Right atrium auricular region (tissue), 2 donors: Measurements from ENCODE around the gene EDAR. TPM values are rescaled to one million over a fixed set of nuclear protein-coding genes. Genes with fewer than 3 reads are reported as not detected.

Experiments
- DNase-seq: peaks from one replicate; pipeline ENCODE4 v3.0.0-alpha.2; 2019; ENCODE audit warnings: low spot score
- H3K27ac ChIP-seq, 2 donors: fragments of 200-600 bp; sonication (generic); 1 replicate in 1 of 2; 2 replicates in 1 of 2; pipeline ENCODE4 v1.5.1; 2016 to 2019
- H3K27me3 ChIP-seq, 2 donors: fragments of 200-600 bp; sonication (generic); one replicate each; pipeline versions ENCODE4 v1.5.1 to v1.6.0; 2017 to 2019
- H3K36me3 ChIP-seq: fragments of 200-600 bp; sonication (generic); one replicate; pipeline ENCODE4 v1.5.1; 2016
- H3K4me1 ChIP-seq, 2 donors: fragments of 200-600 bp; sonication (generic); one replicate each; pipeline versions ENCODE4 v1.5.1 to v1.6.0; 2017 to 2019
- H3K4me3 ChIP-seq, 2 donors: fragments of 200-600 bp; sonication (generic); 1 replicate in 1 of 2; 2 replicates in 1 of 2; pipeline ENCODE4 v1.5.1; 2017 to 2019; ENCODE audit warnings: mild to moderate bottlenecking in 1 of 2, moderate library complexity in 1 of 2
- H3K9me3 ChIP-seq, 2 donors: fragments of 200-600 bp; sonication (generic); one replicate each; pipeline ENCODE4 v1.5.1; 2019
- total RNA-seq, 2 donors: library from RNA; depleted of rRNA; stranded (reverse); fragments of >200 nt; gene quantifications; one replicate each; pipeline ENCODE4 v1.1.0, GENCODE V29; 2016
- TF ChIP-seq, protein P1 (sequence below), 2 donors: fragments of 200-600 bp; sonication (generic); IDR thresholded peaks; one replicate each; pipeline ENCODE4 v1.5.1; 2019; ENCODE audit warnings: antibody characterized with exemption in 2 of 2

EDAR gene
- total RNA-seq, 2 donors from 2014 or later: not detected

- H3K9me3 ChIP-seq: peaks cover 0 to 5% of the 10 kb centered on the region in 2 donors
- TF ChIP-seq, protein P1, sequence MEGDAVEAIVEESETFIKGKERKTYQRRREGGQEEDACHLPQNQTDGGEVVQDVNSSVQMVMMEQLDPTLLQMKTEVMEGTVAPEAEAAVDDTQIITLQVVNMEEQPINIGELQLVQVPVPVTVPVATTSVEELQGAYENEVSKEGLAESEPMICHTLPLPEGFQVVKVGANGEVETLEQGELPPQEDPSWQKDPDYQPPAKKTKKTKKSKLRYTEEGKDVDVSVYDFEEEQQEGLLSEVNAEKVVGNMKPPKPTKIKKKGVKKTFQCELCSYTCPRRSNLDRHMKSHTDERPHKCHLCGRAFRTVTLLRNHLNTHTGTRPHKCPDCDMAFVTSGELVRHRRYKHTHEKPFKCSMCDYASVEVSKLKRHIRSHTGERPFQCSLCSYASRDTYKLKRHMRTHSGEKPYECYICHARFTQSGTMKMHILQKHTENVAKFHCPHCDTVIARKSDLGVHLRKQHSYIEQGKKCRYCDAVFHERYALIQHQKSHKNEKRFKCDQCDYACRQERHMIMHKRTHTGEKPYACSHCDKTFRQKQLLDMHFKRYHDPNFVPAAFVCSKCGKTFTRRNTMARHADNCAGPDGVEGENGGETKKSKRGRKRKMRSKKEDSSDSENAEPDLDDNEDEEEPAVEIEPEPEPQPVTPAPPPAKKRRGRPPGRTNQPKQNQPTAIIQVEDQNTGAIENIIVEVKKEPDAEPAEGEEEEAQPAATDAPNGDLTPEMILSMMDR (IDR thresholded peaks at IDR 0.05): no peak
- H3K27ac ChIP-seq: no peak overlapping the region
- no peaks in the 10 kb centered on the region for H3K27me3 ChIP-seq
- DNase-seq: no peak
- H3K4me1 ChIP-seq: peaks cover 0 to 6% of the 10 kb centered on the region in 2 donors
- H3K4me3 ChIP-seq: no peak overlapping the region
- no peaks in the 10 kb centered on the region for H3K36me3 ChIP-seq
Observed at GRCh38 chr2:108941161-108941665, 47.8 kb downstream of the EDAR start.

- peaks cover 0 to 2% of the 10 kb centered on the region in 2 donors for H3K9me3 ChIP-seq
- TF ChIP-seq, protein P1 (IDR thresholded peaks at IDR 0.05): no peak
- no peak overlapping the region for H3K4me3 ChIP-seq
- DNase-seq: no peak
- peaks cover 0 to 6% of the 10 kb centered on the region in 2 donors for H3K4me1 ChIP-seq
- no peaks in the 10 kb centered on the region for H3K27me3 ChIP-seq
- no peaks in the 10 kb centered on the region for H3K36me3 ChIP-seq
- no peak overlapping the region for H3K27ac ChIP-seq
Observed at GRCh38 chr2:108940156-108940555, 48.9 kb downstream of the EDAR start.

- Histone ChIP-seq H3K27me3 (no peaks in the 10 kb centered on the region), H3K4me1 (peaks cover 0 to 5% of the 10 kb centered on the region in 2 donors), H3K36me3 (no peaks in the 10 kb centered on the region), H3K9me3 (no peaks in the 10 kb centered on the region), H3K27ac (no peak overlapping the region), H3K4me3 (no peak overlapping the region)
- TF ChIP-seq, protein P1 (IDR thresholded peaks at IDR 0.05): no peak
- DNase-seq: no peak
Observed at GRCh38 chr2:108938077-108938710, 50.8 kb downstream of the EDAR start.

GRCh38 chr2:108937367-108938017 is 51.5 kb downstream of the EDAR start:
- H3K4me3 ChIP-seq: no peak overlapping the region
- no peaks in the 10 kb centered on the region for H3K27me3 ChIP-seq
- peaks cover 0 to 11% of the 10 kb centered on the region in 2 donors for H3K4me1 ChIP-seq
- H3K27ac ChIP-seq: no peak overlapping the region
- no peaks in the 10 kb centered on the region for H3K9me3 ChIP-seq
- TF ChIP-seq, protein P1 (IDR thresholded peaks at IDR 0.05): no peak
- H3K36me3 ChIP-seq: no peaks in the 10 kb centered on the region
- no peak for DNase-seq

- no peak for DNase-seq
- H3K27ac ChIP-seq: peak overlapping the region in 1 of 2 donors; percentile 2
- H3K9me3 ChIP-seq: no peaks in the 10 kb centered on the region
- TF ChIP-seq, protein P1 (IDR thresholded peaks at IDR 0.05): no peak
- no peaks in the 10 kb centered on the region for H3K36me3 ChIP-seq
- no peaks in the 10 kb centered on the region for H3K27me3 ChIP-seq
- H3K4me3 ChIP-seq: no peak overlapping the region
- H3K4me1 ChIP-seq: peaks cover 0 to 11% of the 10 kb centered on the region in 2 donors
Observed at GRCh38 chr2:108936866-108937265, 52.2 kb downstream of the EDAR start.
